ENCODE results near the gene FGD5. TPM values are rescaled to one million over a fixed set of nuclear protein-coding genes. Genes with fewer than 3 reads are reported as not detected.
A peak's percentile ranks its signal among the peaks of the same experiment; 100 is the strongest.

The FGD5 gene
- total RNA-seq, 1 experiment from 2014 or later = not detected

- DNase-seq (ENCODE audit: low spot score) = no peak
Measured at GRCh38 chr3:14918356-14918860, 99.6 kb downstream of the FGD5 start.

GRCh38 chr3:14920536-14920935, 101.8 kb downstream of the FGD5 start:
- BruUV-seq (replicated peaks) = no TSS peak
- no peak for DNase-seq (ENCODE audit: low spot score)
- Histone ChIP-seq H3K27me3 (replicated peaks; ENCODE audit: insufficient read depth, low read depth, low read length, poor library complexity) (no peaks in the 10 kb centered on the region), H3K36me3 (ENCODE audit: insufficient read depth, low read length, poor library complexity, severe bottlenecking) (no peaks in the 10 kb centered on the region), H3K9me3 (ENCODE audit: low read depth, low read length, poor library complexity, severe bottlenecking) (no peaks in the 10 kb centered on the region), H3K4me3 (ENCODE audit: low read depth, low read length, poor library complexity, severe bottlenecking) (no peak overlapping the region), H3K27ac (ENCODE audit: low read depth, low read length, poor library complexity, severe bottlenecking) (no peak overlapping the region), H3K4me1 (ENCODE audit: insufficient read depth, low read length, poor library complexity, severe bottlenecking) (no peaks in the 10 kb centered on the region)
- ChIA-PET CTCF (interaction anchor here (1.0 to 3.0 kb wide), 4 partner anchors 130 to 717 kb away, joined by 3 to 20 read pairs (median 6); no protein-coding TSS in a partner anchor), POLR2A (ENCODE audit: low non-redundant PET) (no interaction called here)
- no peak for TF ChIP-seq EZH2 (IDR thresholded peaks at IDR 0.05; ENCODE audit: borderline replicate concordance, low read depth, low read length, poor library complexity, severe bottlenecking)
- TF ChIP-seq CTCF (conservative IDR thresholded peaks at IDR 0.05; ENCODE audit: low read depth, low read length) = no peak
- intact Hi-C loops (cut with micrococcal nuclease; ENCODE audit: unreplicated experiment) = loop anchor here (2.0 to 5.0 kb wide), 5 partner anchors 288 to 1263 kb away; no protein-coding TSS in a partner anchor

More at GRCh38 chr3:14918356-14918860, 99.6 kb downstream of the FGD5 start:
- H3K9me3 ChIP-seq (ENCODE audit: low read depth, low read length, poor library complexity, severe bottlenecking) = no peaks in the 10 kb centered on the region
- BruUV-seq (replicated peaks) = no TSS peak
- TF ChIP-seq EZH2 (IDR thresholded peaks at IDR 0.05; ENCODE audit: borderline replicate concordance, low read depth, low read length, poor library complexity, severe bottlenecking) (no peak), CTCF (conservative IDR thresholded peaks at IDR 0.05; ENCODE audit: low read depth, low read length) (no peak)
- intact Hi-C loops (cut with micrococcal nuclease; ENCODE audit: unreplicated experiment) = no loop called here
- H3K4me3 ChIP-seq (ENCODE audit: low read depth, low read length, poor library complexity, severe bottlenecking) = no peak overlapping the region
- POLR2A ChIA-PET (ENCODE audit: low non-redundant PET) = no interaction called here
- no peaks in the 10 kb centered on the region for H3K36me3 ChIP-seq (ENCODE audit: insufficient read depth, low read length, poor library complexity, severe bottlenecking)
- H3K27ac ChIP-seq (ENCODE audit: low read depth, low read length, poor library complexity, severe bottlenecking) = no peak overlapping the region
- CTCF ChIA-PET = no interaction called here
- no peaks in the 10 kb centered on the region for H3K4me1 ChIP-seq (ENCODE audit: insufficient read depth, low read length, poor library complexity, severe bottlenecking)
- no peaks in the 10 kb centered on the region for H3K27me3 ChIP-seq (replicated peaks; ENCODE audit: insufficient read depth, low read depth, low read length, poor library complexity)

- DNase-seq (ENCODE audit: low spot score) = peak; percentile 90
- BruUV-seq (replicated peaks) = no TSS peak
- CTCF ChIA-PET = interaction anchor here (0.5 to 3.0 kb wide), 6 partner anchors 130 to 1025 kb away, joined by 3 to 20 read pairs (median 4); no protein-coding TSS in a partner anchor
- POLR2A ChIA-PET (ENCODE audit: low non-redundant PET) = no interaction called here
- Histone ChIP-seq H3K4me1 (ENCODE audit: insufficient read depth, low read length, poor library complexity, severe bottlenecking) (no peaks in the 10 kb centered on the region), H3K9me3 (ENCODE audit: low read depth, low read length, poor library complexity, severe bottlenecking) (no peaks in the 10 kb centered on the region), H3K27ac (ENCODE audit: low read depth, low read length, poor library complexity, severe bottlenecking) (no peak overlapping the region), H3K27me3 (replicated peaks; ENCODE audit: insufficient read depth, low read depth, low read length, poor library complexity) (no peaks in the 10 kb centered on the region), H3K4me3 (ENCODE audit: low read depth, low read length, poor library complexity, severe bottlenecking) (no peak overlapping the region), H3K36me3 (ENCODE audit: insufficient read depth, low read length, poor library complexity, severe bottlenecking) (no peaks in the 10 kb centered on the region)
- TF ChIP-seq CTCF (conservative IDR thresholded peaks at IDR 0.05; ENCODE audit: low read depth, low read length) (peak; percentile 95), EZH2 (IDR thresholded peaks at IDR 0.05; ENCODE audit: borderline replicate concordance, low read depth, low read length, poor library complexity, severe bottlenecking) (no peak)
- intact Hi-C loops (cut with micrococcal nuclease; ENCODE audit: unreplicated experiment) = loop anchor here (1.0 to 5.0 kb wide), 7 partner anchors 130 to 1264 kb away; no protein-coding TSS in a partner anchor
Measured at GRCh38 chr3:14921034-14921616, 102.4 kb downstream of the FGD5 start.

All from A673 (cell line).